Right kidney (tissue), 1 donor: ENCODE data around the gene SHISA7.
"Not testable (repeated sequence)": the region's sequence is repeated elsewhere in the genome, so short reads cannot be mapped to it uniquely, and the experiment has no call there.

Experiments used
- DNase-seq: peaks from one replicate; pipeline ENCODE4 v3.0.0-alpha.2; 2016

The SHISA7 gene

GRCh38 chr19:55418185-55418584 is 24.9 kb downstream of the SHISA7 start:
- peak; percentile 55 for DNase-seq

- no peak for DNase-seq
These were observed 32.9 kb downstream of the SHISA7 start for GRCh38 chr19:55410168-55410567.

- not testable (repeated sequence) for DNase-seq
These were observed 33.9 kb downstream of the SHISA7 start for GRCh38 chr19:55409179-55409578.

- no peak for DNase-seq
These were observed 34.6 kb downstream of the SHISA7 start for GRCh38 chr19:55408533-55408872.

- DNase-seq, result peak; percentile 94
These were observed 35.1 kb downstream of the SHISA7 start for GRCh38 chr19:55407800-55408532.

GRCh38 chr19:55407550-55407799 is 35.6 kb downstream of the SHISA7 start, which contains the start of gene UBE2S:
Gene UBE2S, minus strand, starts transcription at chr19:55407788. Its CDS starts 199 bp downstream, at chr19:55407589.
- not testable (repeated sequence) for DNase-seq

- DNase-seq, result no peak
These were observed 36.1 kb downstream of the SHISA7 start for GRCh38 chr19:55406826-55407549.

GRCh38 chr19:55406091-55406825 is 36.8 kb downstream of the SHISA7 start:
- DNase-seq, result no peak

GRCh38 chr19:55405638-55406037 is 37.5 kb downstream of the SHISA7 start:
- no peak for DNase-seq

GRCh38 chr19:55402509-55402908 is 40.6 kb downstream of the SHISA7 start:
- DNase-seq, result no peak

GRCh38 chr19:55401390-55401789 is 41.7 kb downstream of the SHISA7 start:
- not testable (repeated sequence) for DNase-seq

GRCh38 chr19:55400281-55401087 is 42.6 kb downstream of the SHISA7 start:
- no peak for DNase-seq

- DNase-seq, result no peak
These were observed 44.7 kb downstream of the SHISA7 start for GRCh38 chr19:55398200-55398925.

GRCh38 chr19:55392820-55393761 is 50.0 kb downstream of the SHISA7 start:
- no peak for DNase-seq

GRCh38 chr19:55391702-55392615 is 51.1 kb downstream of the SHISA7 start:
- DNase-seq, result no peak

- DNase-seq, result no peak
These were observed 51.9 kb downstream of the SHISA7 start for GRCh38 chr19:55391191-55391670.

GRCh38 chr19:55390461-55390880 is 52.6 kb downstream of the SHISA7 start:
- DNase-seq, result no peak

- DNase-seq, result no peak
These were observed 53.4 kb downstream of the SHISA7 start for GRCh38 chr19:55389386-55390317.
